OCI-LY7 (cell line): Measurements from ENCODE around the gene COPZ2. TPM values are rescaled to one million over a fixed set of nuclear protein-coding genes. Genes with fewer than 3 reads are reported as not detected.
"Not testable (repeated sequence)": the region's sequence is repeated elsewhere in the genome, so short reads cannot be mapped to it uniquely, and the experiment has no call there.

ENCODE experiments used
- BruUV-seq: library from RNA; stranded (reverse); fragments of 400-500 nt; replicated peaks from 2 replicates; lab custom pipeline; 2021; lab: Mats Ljungman, UMichigan
- CTCF ChIA-PET: fragments of 300-600 bp; sonication (Branson Sonifier 250); formaldehyde crosslinking; loops from one replicate; lab custom pipeline; 2022; ENCODE audit warnings: antibody characterized with exemption; ENCODE audit not compliant: unreplicated experiment; lab: Charles Lee
- POLR2A ChIA-PET: fragments of 300-600 bp; sonication (Branson Sonifier 250); formaldehyde crosslinking; loops from one replicate; lab custom pipeline; 2022; ENCODE audit warnings: antibody characterized with exemption; lab: Charles Lee
- DNase-seq: peaks from one replicate; pipeline ENCODE4 v3.0.0-alpha.2; 2015; ENCODE audit warnings: low spot score
- H2AFZ ChIP-seq: fragments of 200-600 bp; sonication (generic), shearing (Covaris generic); 2 replicates; pipeline ENCODE4 v1.6.1; 2014; ENCODE audit warnings: mild to moderate bottlenecking, antibody characterized with exemption, low read length, moderate library complexity
- H3K27ac ChIP-seq: fragments of 200-600 bp; sonication (generic); 2 replicates; pipeline ENCODE4 v1.5.1; 2014; ENCODE audit warnings: mixed run types, low read depth, mild to moderate bottlenecking, moderate library complexity, low read length, inconsistent platforms; ENCODE audit not compliant: poor library complexity, severe bottlenecking
- H3K36me3 ChIP-seq: fragments of 200-600 bp; sonication (generic); 2 replicates; pipeline ENCODE4 v1.6.1; 2014; ENCODE audit warnings: mild to moderate bottlenecking, antibody characterized with exemption, low read length, moderate library complexity, mixed read lengths; ENCODE audit not compliant: insufficient read depth
- H3K4me1 ChIP-seq: fragments of 200-600 bp; sonication (generic); 2 replicates; pipeline ENCODE4 v1.5.1; 2014; ENCODE audit warnings: mild to moderate bottlenecking, low read length; ENCODE audit not compliant: insufficient read depth, poor library complexity, severe bottlenecking
- H3K4me2 ChIP-seq: fragments of 200-600 bp; sonication (generic); 2 replicates; pipeline ENCODE4 v1.6.1; 2014; ENCODE audit warnings: mild to moderate bottlenecking, low read length
- H3K4me3 ChIP-seq: fragments of 200-600 bp; sonication (generic); 2 replicates; pipeline ENCODE4 v1.5.1; 2014; ENCODE audit warnings: mild to moderate bottlenecking, low read depth, low read length; ENCODE audit not compliant: poor library complexity, severe bottlenecking
- H3K79me2 ChIP-seq: fragments of 200-600 bp; sonication (generic); 2 replicates; pipeline ENCODE4 v1.6.1; 2016; ENCODE audit warnings: low read depth, mild to moderate bottlenecking, low read length, moderate library complexity, mixed read lengths; ENCODE audit not compliant: insufficient read depth
- H3K9me2 ChIP-seq: fragments of 200-600 bp; sonication (generic); 2 replicates; pipeline ENCODE4 v1.6.1; 2016; ENCODE audit warnings: mild to moderate bottlenecking, low read length, mixed read lengths; ENCODE audit not compliant: insufficient read depth
- H3K9me3 ChIP-seq: fragments of 200-600 bp; sonication (generic); 2 replicates; pipeline ENCODE4 v1.6.1; 2014; ENCODE audit warnings: mild to moderate bottlenecking, mixed run types, low read length, mixed read lengths
- H4K20me1 ChIP-seq: fragments of 200-600 bp; sonication (generic); 2 replicates; pipeline ENCODE4 v1.6.1; 2014; ENCODE audit warnings: mild to moderate bottlenecking, antibody characterized with exemption, low read length, moderate library complexity, mixed read lengths; ENCODE audit not compliant: insufficient read depth
- CTCF ChIP-seq: fragments of 200-600 bp; sonication (generic); conservative IDR thresholded peaks from 2 replicates; pipeline ENCODE4 v1.5.1; 2014; ENCODE audit warnings: mild to moderate bottlenecking, antibody characterized with exemption, low read length, moderate library complexity, mixed read lengths
- EZH2phosphoT487 ChIP-seq: fragments of 200-600 bp; sonication (generic); IDR thresholded peaks from 2 replicates; pipeline ENCODE4 v1.6.1; 2018; ENCODE audit warnings: low read depth, borderline replicate concordance, mild to moderate bottlenecking, mixed run types, antibody characterized with exemption, low read length, moderate library complexity, mixed read lengths
- intact Hi-C: fragments of 100-400 bp; cut with micrococcal nuclease; formaldehyde crosslinking; loops from one replicate; pipeline ENCODE4 v1.10.0; 2022; ENCODE audit not compliant: unreplicated experiment
- total RNA-seq, 2 experiments: library from RNA; depleted of rRNA in 1 of 2; stranded (reverse); fragments of >200 nt in 1 of 2; shearing (Covaris generic) in 1 of 2; gene quantifications; 2 replicates each; pipeline ENCODE4 v1.2.3, GENCODE V29; 2014 to 2022

The COPZ2 gene
- total RNA-seq, 2 experiments from 2014 or later = 1.2 to 1.7 TPM

- H4K20me1 ChIP-seq, intact Hi-C loops, H3K4me1 ChIP-seq, H3K9me2 ChIP-seq, DNase-seq, H3K4me3 ChIP-seq, H3K4me2 ChIP-seq, H2AFZ ChIP-seq, H3K79me2 ChIP-seq, H3K9me3 ChIP-seq, H3K27ac ChIP-seq, BruUV-seq: not testable (repeated sequence)
- peaks cover 85% of the 10 kb centered on the region for H3K36me3 ChIP-seq
- POLR2A ChIA-PET = interaction anchor here (1.2 kb wide), 1 partner anchor 46 kb away, joined by 3 read pairs; no protein-coding TSS in a partner anchor
- CTCF ChIA-PET = interaction anchor here (0.9 kb wide), 1 partner anchor 48 kb away, joined by 3 read pairs; no protein-coding TSS in a partner anchor
These were observed 35.2 kb upstream of the COPZ2 start for GRCh38 chr17:48072811-48073210.

- no peaks in the 10 kb centered on the region for H3K4me1 ChIP-seq
- no peak for TF ChIP-seq CTCF
- no peak for TF ChIP-seq EZH2phosphoT487
- no TSS peak for BruUV-seq
- no peaks in the 10 kb centered on the region for H3K9me2 ChIP-seq
- no peak overlapping the region for H3K27ac ChIP-seq
- ChIA-PET CTCF (interaction anchor here (0.9 kb wide), 1 partner anchor 46 kb away, joined by 3 read pairs; no protein-coding TSS in a partner anchor), POLR2A (no interaction called here)
- H3K36me3 ChIP-seq = peaks cover 90% of the 10 kb centered on the region
- intact Hi-C loops = no loop called here
- no peak overlapping the region for H2AFZ ChIP-seq
- no peak overlapping the region for H3K4me2 ChIP-seq
- no peaks in the 10 kb centered on the region; the same call in 1 of the 2 replicates for H4K20me1 ChIP-seq
- H3K9me3 ChIP-seq = no peaks in the 10 kb centered on the region
- H3K4me3 ChIP-seq = no peak overlapping the region
- no peak for DNase-seq
- H3K79me2 ChIP-seq = no peaks in the 10 kb centered on the region
These were observed 34.1 kb upstream of the COPZ2 start for GRCh38 chr17:48071654-48072053.

- BruUV-seq = TSS peak; percentile 96
- intact Hi-C loops = no loop called here
- peaks cover 88% of the 10 kb centered on the region for H3K36me3 ChIP-seq
- ChIA-PET CTCF (no interaction called here), POLR2A (no interaction called here)
- no peak for DNase-seq
- no peaks in the 10 kb centered on the region for H3K9me2 ChIP-seq
- no peak overlapping the region for H3K4me2 ChIP-seq
- H4K20me1 ChIP-seq = no peaks in the 10 kb centered on the region; the same call in 1 of the 2 replicates
- TF ChIP-seq CTCF = no peak
- no peak for TF ChIP-seq EZH2phosphoT487
- H3K4me3 ChIP-seq = no peak overlapping the region
- no peaks in the 10 kb centered on the region for H3K9me3 ChIP-seq
- H3K4me1 ChIP-seq = no peaks in the 10 kb centered on the region
- H3K27ac ChIP-seq = no peak overlapping the region
- no peak overlapping the region for H2AFZ ChIP-seq
- no peaks in the 10 kb centered on the region for H3K79me2 ChIP-seq
These were observed 32.6 kb upstream of the COPZ2 start for GRCh38 chr17:48070195-48070594.
